HUES6 (cell line): Measurements from ENCODE around the gene BLID.

Experiments
- H3K27ac ChIP-seq: 2 replicates; pipeline ENCODE4 v1.7.0; 2013; ENCODE audit warnings: low read depth, mild to moderate bottlenecking, low read length, inconsistent platforms
- H3K27me3 ChIP-seq: 2 replicates; pipeline ENCODE4 v1.6.1; 2013; ENCODE audit warnings: low read length; ENCODE audit not compliant: control insufficient read depth, insufficient read depth
- H3K36me3 ChIP-seq: 2 replicates; pipeline ENCODE4 v1.6.1; 2013; ENCODE audit warnings: low read length; ENCODE audit not compliant: control insufficient read depth, insufficient read depth
- H3K4me1 ChIP-seq: 2 replicates; pipeline ENCODE4 v1.6.1; 2013; ENCODE audit warnings: low read length; ENCODE audit not compliant: control insufficient read depth, insufficient read depth
- H3K4me3 ChIP-seq: 2 replicates; pipeline ENCODE4 v1.5.1; 2013; ENCODE audit warnings: low read depth, low read length
- H3K9ac ChIP-seq: one replicate; pipeline ENCODE4 v1.6.1; 2013; ENCODE audit warnings: mild to moderate bottlenecking, low read length
- H3K9me3 ChIP-seq: 2 replicates; pipeline ENCODE4 v1.6.1; 2013; ENCODE audit warnings: low read depth, low read length; ENCODE audit not compliant: control insufficient read depth, insufficient read depth

BLID gene

GRCh38 chr11:122138744-122139594 is 23.0 kb upstream of the BLID start:
- Histone ChIP-seq H3K4me1 (no peaks in the 10 kb centered on the region), H3K27ac (no peak overlapping the region), H3K4me3 (no peak overlapping the region)

GRCh38 chr11:122137078-122137793 is 21.2 kb upstream of the BLID start:
- Histone ChIP-seq H3K36me3 (no peaks in the 10 kb centered on the region), H3K9me3 (no peaks in the 10 kb centered on the region), H3K27me3 (peaks cover 52% of the 10 kb centered on the region), H3K9ac (no peak overlapping the region), H3K4me1 (no peaks in the 10 kb centered on the region), H3K27ac (no peak overlapping the region), H3K4me3 (no peak overlapping the region)

More at GRCh38 chr11:122138744-122139594, 23.0 kb upstream of the BLID start:
- Histone ChIP-seq H3K36me3 (no peaks in the 10 kb centered on the region), H3K27me3 (peaks cover 65% of the 10 kb centered on the region), H3K9me3 (no peaks in the 10 kb centered on the region), H3K9ac (no peak overlapping the region)

GRCh38 chr11:122131126-122131525 is 15.1 kb upstream of the BLID start:
- Histone ChIP-seq H3K4me1 (no peaks in the 10 kb centered on the region), H3K27ac (no peak overlapping the region)

GRCh38 chr11:122128146-122128545 is 12.1 kb upstream of the BLID start:
- Histone ChIP-seq H3K9ac (no peak overlapping the region), H3K4me1 (no peaks in the 10 kb centered on the region), H3K4me3 (no peak overlapping the region), H3K27me3 (no peaks in the 10 kb centered on the region), H3K27ac (no peak overlapping the region), H3K9me3 (no peaks in the 10 kb centered on the region), H3K36me3 (no peaks in the 10 kb centered on the region)

More at GRCh38 chr11:122131126-122131525, 15.1 kb upstream of the BLID start:
- Histone ChIP-seq H3K9ac (no peak overlapping the region), H3K4me3 (no peak overlapping the region), H3K9me3 (no peaks in the 10 kb centered on the region), H3K36me3 (no peaks in the 10 kb centered on the region), H3K27me3 (no peaks in the 10 kb centered on the region)

GRCh38 chr11:122127020-122127419 is 11.0 kb upstream of the BLID start:
- Histone ChIP-seq H3K4me3 (no peak overlapping the region), H3K27me3 (no peaks in the 10 kb centered on the region), H3K36me3 (no peaks in the 10 kb centered on the region), H3K9ac (no peak overlapping the region), H3K27ac (no peak overlapping the region), H3K9me3 (no peaks in the 10 kb centered on the region), H3K4me1 (no peaks in the 10 kb centered on the region)

- Histone ChIP-seq H3K9me3 (no peaks in the 10 kb centered on the region), H3K36me3 (no peaks in the 10 kb centered on the region), H3K27me3 (no peaks in the 10 kb centered on the region), H3K9ac (no peak overlapping the region), H3K4me1 (no peaks in the 10 kb centered on the region), H3K4me3 (no peak overlapping the region), H3K27ac (no peak overlapping the region)
Observed at GRCh38 chr11:122126024-122126688, 10.1 kb upstream of the BLID start.

- Histone ChIP-seq H3K27me3 (no peaks in the 10 kb centered on the region), H3K9me3 (no peaks in the 10 kb centered on the region), H3K9ac (no peak overlapping the region), H3K4me3 (no peak overlapping the region), H3K36me3 (no peaks in the 10 kb centered on the region), H3K4me1 (no peaks in the 10 kb centered on the region), H3K27ac (no peak overlapping the region)
Observed at GRCh38 chr11:122123263-122123929, 7.4 kb upstream of the BLID start.

- H3K9ac ChIP-seq: no peak overlapping the region
- no peaks in the 10 kb centered on the region for H3K36me3 ChIP-seq
- H3K4me1 ChIP-seq: no peaks in the 10 kb centered on the region
- no peaks in the 10 kb centered on the region for H3K9me3 ChIP-seq
- no peaks in the 10 kb centered on the region for H3K27me3 ChIP-seq
- H3K4me3 ChIP-seq: no peak overlapping the region
- no peak overlapping the region for H3K27ac ChIP-seq
Observed at GRCh38 chr11:122122179-122122578, 6.2 kb upstream of the BLID start.

GRCh38 chr11:122120096-122120495 is 4.1 kb upstream of the BLID start:
- Histone ChIP-seq H3K4me3 (no peak overlapping the region), H3K4me1 (0 out of 2 replicates have a peak, but pooled peaks cover 4% of the 10 kb centered on the region), H3K27me3 (no peaks in the 10 kb centered on the region), H3K36me3 (no peaks in the 10 kb centered on the region), H3K9ac (no peak overlapping the region), H3K27ac (no peak overlapping the region), H3K9me3 (no peaks in the 10 kb centered on the region)

GRCh38 chr11:122116591-122116990 is 576 bp upstream of the BLID start:
- Histone ChIP-seq H3K4me1 (0 out of 2 replicates have a peak, but pooled peaks cover 7% of the 10 kb centered on the region), H3K36me3 (no peaks in the 10 kb centered on the region), H3K27me3 (no peaks in the 10 kb centered on the region), H3K9ac (no peak overlapping the region), H3K4me3 (no peak overlapping the region), H3K9me3 (no peaks in the 10 kb centered on the region), H3K27ac (no peak overlapping the region)
